ENCODE measurements around the gene TLE6. TPM values are rescaled to one million over a fixed set of nuclear protein-coding genes. Genes with fewer than 3 reads are reported as not detected.

Gene TLE6
- polyA plus RNA-seq, 3 donors = not detected

DNA sequence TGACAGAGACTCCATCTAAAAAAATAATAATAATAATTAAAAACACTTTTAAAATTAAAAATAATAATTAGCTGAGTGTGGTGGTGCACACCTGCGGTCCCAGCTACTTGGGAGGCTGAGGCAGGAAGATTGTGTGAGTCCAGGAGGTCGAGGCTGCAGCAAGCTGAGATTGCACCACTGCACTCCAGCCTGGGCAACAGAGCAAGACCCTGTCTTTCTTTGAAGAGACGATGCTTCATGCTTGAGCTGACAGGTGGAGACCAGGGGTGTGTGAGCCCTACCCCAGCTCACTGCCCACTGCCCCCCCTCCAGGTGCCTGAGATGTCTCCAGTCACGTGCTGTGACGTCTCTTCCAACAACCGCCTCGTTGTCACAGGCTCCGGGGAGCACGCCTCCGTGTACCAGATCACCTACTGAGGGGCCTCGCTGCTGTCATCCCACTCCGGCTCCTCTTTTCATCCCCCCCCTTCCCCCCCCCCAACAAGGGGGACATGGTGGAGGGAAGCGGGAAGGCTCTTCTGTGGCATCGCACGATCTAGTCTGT lies 17.3 kb downstream of the TLE6 start:
- H3K36me3 ChIP-seq (replicated peaks in 1 of 2; ENCODE audit: control insufficient read depth in 1 of 2, insufficient read depth in 2 of 2, low read length in 2 of 2) = no peaks in the 10 kb centered on the region
- no peak overlapping the region for H2AFZ ChIP-seq (ENCODE audit: insufficient read depth, low read depth, low read length, poor library complexity, severe bottlenecking)
- no peak overlapping the region for H3K27ac ChIP-seq (ENCODE audit: low read depth in 1 of 2, low read length in 2 of 2)
- WGBS (ENCODE audit: insufficient coverage) = 93% methylated on average over 6 of the region's 15 CpGs
- H3K4me1 ChIP-seq (ENCODE audit: control insufficient read depth in 1 of 2, insufficient read depth in 2 of 2, low read length in 2 of 2) = no peaks in the 10 kb centered on the region
- no peaks in the 10 kb centered on the region for H3K79me2 ChIP-seq (ENCODE audit: insufficient read depth, low read length)
- H3K9me3 ChIP-seq (replicated peaks in 1 of 2; ENCODE audit: control insufficient read depth in 1 of 2, insufficient read depth in 1 of 2, low read length in 2 of 2) = peaks cover 0 to 5% of the 10 kb centered on the region in 2 donors
- no peak overlapping the region for H3K4me3 ChIP-seq (replicated peaks in 1 of 3; ENCODE audit: low read depth in 2 of 3, low read length in 3 of 3)
- no peak overlapping the region for H3K4me2 ChIP-seq (replicated peaks; ENCODE audit: extremely low read depth, low read length, poor library complexity, severe bottlenecking)
- Mint-ChIP-seq H3K4me1 (no peaks in the 10 kb centered on the region), H3K4me3 (no peak overlapping the region), H3K36me3 (no peaks in the 10 kb centered on the region), H3K27ac (no peak overlapping the region), H3K27me3 (ENCODE audit: low read depth in 3 of 3) (peaks cover 3 to 8% (median 4%) of the 10 kb centered on the region in 3 donors), H3K9me3 (peaks cover 0 to 10% (median 7%) of the 10 kb centered on the region in 7 donors)
- no peaks in the 10 kb centered on the region for H3K27me3 ChIP-seq (ENCODE audit: control insufficient read depth in 2 of 2, insufficient read depth in 2 of 2, low read length in 2 of 2)
- intact Hi-C loops (cut with micrococcal nuclease) = no loop called here
- no peaks in the 10 kb centered on the region for H4K20me1 ChIP-seq (ENCODE audit: insufficient read depth, low read length)
- TF ChIP-seq, protein P1, sequence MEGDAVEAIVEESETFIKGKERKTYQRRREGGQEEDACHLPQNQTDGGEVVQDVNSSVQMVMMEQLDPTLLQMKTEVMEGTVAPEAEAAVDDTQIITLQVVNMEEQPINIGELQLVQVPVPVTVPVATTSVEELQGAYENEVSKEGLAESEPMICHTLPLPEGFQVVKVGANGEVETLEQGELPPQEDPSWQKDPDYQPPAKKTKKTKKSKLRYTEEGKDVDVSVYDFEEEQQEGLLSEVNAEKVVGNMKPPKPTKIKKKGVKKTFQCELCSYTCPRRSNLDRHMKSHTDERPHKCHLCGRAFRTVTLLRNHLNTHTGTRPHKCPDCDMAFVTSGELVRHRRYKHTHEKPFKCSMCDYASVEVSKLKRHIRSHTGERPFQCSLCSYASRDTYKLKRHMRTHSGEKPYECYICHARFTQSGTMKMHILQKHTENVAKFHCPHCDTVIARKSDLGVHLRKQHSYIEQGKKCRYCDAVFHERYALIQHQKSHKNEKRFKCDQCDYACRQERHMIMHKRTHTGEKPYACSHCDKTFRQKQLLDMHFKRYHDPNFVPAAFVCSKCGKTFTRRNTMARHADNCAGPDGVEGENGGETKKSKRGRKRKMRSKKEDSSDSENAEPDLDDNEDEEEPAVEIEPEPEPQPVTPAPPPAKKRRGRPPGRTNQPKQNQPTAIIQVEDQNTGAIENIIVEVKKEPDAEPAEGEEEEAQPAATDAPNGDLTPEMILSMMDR (IDR thresholded peaks at IDR 0.05) = no peak
- no peak for DNase-seq
- no peak overlapping the region for H3K9ac ChIP-seq (ENCODE audit: insufficient read depth, low read length, poor library complexity, severe bottlenecking)

DNA sequence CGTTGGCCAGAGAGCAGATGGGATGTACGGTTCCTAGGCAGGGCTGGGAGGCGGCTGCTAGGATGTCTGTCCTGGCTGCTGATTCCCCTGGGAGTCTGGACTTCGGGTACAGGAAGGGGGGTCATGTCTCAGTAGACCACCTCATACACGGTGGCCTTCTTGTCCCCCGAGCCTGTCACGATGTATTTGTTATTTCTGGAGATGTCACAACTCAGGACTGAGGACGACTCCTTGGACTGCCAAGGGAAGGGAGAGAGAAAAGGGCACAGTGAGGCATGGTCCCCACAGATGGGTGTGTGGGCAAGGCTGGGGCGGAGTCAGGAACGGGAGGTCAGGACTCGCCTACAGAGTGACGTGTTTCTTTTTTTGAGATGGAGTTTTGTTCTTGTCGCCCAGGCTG lies 20.4 kb downstream of the TLE6 start:
- no peaks in the 10 kb centered on the region for H3K36me3 Mint-ChIP-seq
- no peak overlapping the region for H3K4me3 Mint-ChIP-seq
- intact Hi-C loops (cut with micrococcal nuclease) = no loop called here
- no peak overlapping the region for H3K27ac ChIP-seq (ENCODE audit: low read depth in 1 of 2, low read length in 2 of 2)
- no peaks in the 10 kb centered on the region for H3K79me2 ChIP-seq (ENCODE audit: insufficient read depth, low read length)
- H3K9me3 ChIP-seq (replicated peaks in 1 of 2; ENCODE audit: control insufficient read depth in 1 of 2, insufficient read depth in 1 of 2, low read length in 2 of 2) = peaks cover 0 to 5% of the 10 kb centered on the region in 2 donors
- H3K27me3 Mint-ChIP-seq (ENCODE audit: low read depth in 3 of 3) = peaks cover 4 to 6% (median 6%) of the 10 kb centered on the region in 3 donors
- H4K20me1 ChIP-seq (ENCODE audit: insufficient read depth, low read length) = no peaks in the 10 kb centered on the region
- no peak overlapping the region for H2AFZ ChIP-seq (ENCODE audit: insufficient read depth, low read depth, low read length, poor library complexity, severe bottlenecking)
- H3K9me3 Mint-ChIP-seq = peaks cover 0 to 10% (median 7%) of the 10 kb centered on the region in 7 donors
- H3K4me3 ChIP-seq (replicated peaks in 1 of 3; ENCODE audit: low read depth in 2 of 3, low read length in 3 of 3) = no peak overlapping the region
- no peaks in the 10 kb centered on the region for H3K27me3 ChIP-seq (ENCODE audit: control insufficient read depth in 2 of 2, insufficient read depth in 2 of 2, low read length in 2 of 2)
- H3K4me2 ChIP-seq (replicated peaks; ENCODE audit: extremely low read depth, low read length, poor library complexity, severe bottlenecking) = no peak overlapping the region
- 92% methylated on average over 9 of the region's 13 CpGs for WGBS (ENCODE audit: insufficient coverage)
- H3K36me3 ChIP-seq (replicated peaks in 1 of 2; ENCODE audit: control insufficient read depth in 1 of 2, insufficient read depth in 2 of 2, low read length in 2 of 2) = no peaks in the 10 kb centered on the region
- no peaks in the 10 kb centered on the region for H3K4me1 Mint-ChIP-seq
- TF ChIP-seq, protein P1 (IDR thresholded peaks at IDR 0.05) = no peak
- no peak overlapping the region for H3K9ac ChIP-seq (ENCODE audit: insufficient read depth, low read length, poor library complexity, severe bottlenecking)
- H3K27ac Mint-ChIP-seq = no peak overlapping the region
- H3K4me1 ChIP-seq (ENCODE audit: control insufficient read depth in 1 of 2, insufficient read depth in 2 of 2, low read length in 2 of 2) = no peaks in the 10 kb centered on the region
- DNase-seq = no peak
